CD4-positive, alpha-beta T cell treated with Interleukin-4 for 1 hour (primary cell): ENCODE results near the gene PODNL1.

Experiments used
- DNase-seq, 2 donors: peaks; one replicate each; pipeline ENCODE4 v3.0.0-alpha.2; 2020 to 2022

The PODNL1 gene

GRCh38 chr19:13957051-13957450 lies 18.8 kb upstream of the PODNL1 start:
- DNase-seq: no peak

- no peak for DNase-seq
Measured at GRCh38 chr19:13956365-13956744, 18.1 kb upstream of the PODNL1 start.

- no peak for DNase-seq
Measured at GRCh38 chr19:13955662-13956364, 17.6 kb upstream of the PODNL1 start.

- DNase-seq: no peak
Measured at GRCh38 chr19:13954185-13954584, 16.0 kb upstream of the PODNL1 start.

- no peak for DNase-seq
Measured at GRCh38 chr19:13952931-13953531, 14.8 kb upstream of the PODNL1 start.

- DNase-seq: peak; percentile 100
Measured at GRCh38 chr19:13952154-13952930, 14.1 kb upstream of the PODNL1 start, which contains the start of gene DCAF15. DCAF15 (plus strand) TSS chr19:13952509; CDS start chr19:13952513, 4 bp downstream.

- DNase-seq: no peak
Measured at GRCh38 chr19:13951799-13952153, 13.6 kb upstream of the PODNL1 start.

- no peak for DNase-seq
Measured at GRCh38 chr19:13951043-13951442, 12.8 kb upstream of the PODNL1 start.

- no peak for DNase-seq
Measured at GRCh38 chr19:13946414-13946813, 8.2 kb upstream of the PODNL1 start.

- DNase-seq: no peak
Measured at GRCh38 chr19:13942023-13942684, 3.9 kb upstream of the PODNL1 start.

GRCh38 chr19:13937479-13938300 lies 527 bp downstream of the PODNL1 start:
- DNase-seq: no peak

- DNase-seq: no peak
Measured at GRCh38 chr19:13935765-13936510, 2.3 kb downstream of the PODNL1 start.

GRCh38 chr19:13934785-13935109 lies 3.5 kb downstream of the PODNL1 start:
- no peak for DNase-seq

- no peak for DNase-seq
Measured at GRCh38 chr19:13932911-13933393, 5.3 kb downstream of the PODNL1 start.

- DNase-seq: no peak
Measured at GRCh38 chr19:13932149-13932637, 6.0 kb downstream of the PODNL1 start.

GRCh38 chr19:13931391-13932148 lies 6.6 kb downstream of the PODNL1 start:
- no peak for DNase-seq

- DNase-seq: no peak
Measured at GRCh38 chr19:13930402-13930801, 7.8 kb downstream of the PODNL1 start.

- no peak for DNase-seq
Measured at GRCh38 chr19:13929956-13930355, 8.3 kb downstream of the PODNL1 start.

GRCh38 chr19:13929340-13929739 lies 8.9 kb downstream of the PODNL1 start:
- no peak for DNase-seq

GRCh38 chr19:13926715-13927114 lies 11.5 kb downstream of the PODNL1 start:
- no peak for DNase-seq

- DNase-seq: no peak
Measured at GRCh38 chr19:13926010-13926409, 12.2 kb downstream of the PODNL1 start.
